ENCODE results near the gene TARS2. TPM values are rescaled to one million over a fixed set of nuclear protein-coding genes. Genes with fewer than 3 reads are reported as not detected.

TARS2 gene
- polyA plus RNA-seq, 2 donors = 14.1 to 26.7 TPM

DNA sequence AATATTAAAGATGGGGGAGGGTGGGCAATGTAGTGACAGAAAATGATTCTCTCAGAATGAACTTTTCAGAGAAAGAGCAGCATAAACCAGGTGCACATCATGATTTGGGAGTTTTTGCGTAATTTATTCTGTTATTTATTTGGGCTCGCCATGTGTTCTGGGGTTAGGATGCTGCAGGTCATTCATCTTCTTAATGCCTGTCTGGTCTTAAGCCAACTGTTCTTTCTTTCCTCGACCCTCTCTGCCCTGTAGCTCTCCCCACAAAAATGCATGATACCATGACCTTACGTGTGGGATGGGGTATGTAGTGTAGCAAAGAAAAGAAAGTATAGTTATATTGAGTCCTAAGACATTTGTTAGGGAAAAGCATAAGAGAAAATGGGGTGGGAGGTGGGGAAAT, 12.3 kb upstream of the TARS2 start:
- WGBS, 2 donors = 72 to 74% methylated on average over 4 of the region's 4 CpGs

GRCh38 chr1:150476754-150477153, 10.5 kb upstream of the TARS2 start:
- Histone ChIP-seq H3K4me3 (ENCODE audit: low read depth in 1 of 2, low read length in 2 of 2) (no peak overlapping the region), H3K36me3 (ENCODE audit: control insufficient read depth in 2 of 2, insufficient read depth in 2 of 2, low read length in 1 of 2) (peaks cover 12 to 13% of the 10 kb centered on the region in 2 donors), H3K4me1 (ENCODE audit: control insufficient read depth in 2 of 2, insufficient read depth in 2 of 2, low read length in 1 of 2) (no peaks in the 10 kb centered on the region), H3K9me3 (ENCODE audit: control insufficient read depth in 2 of 2, insufficient read depth in 1 of 2, low read depth in 1 of 2, low read length in 1 of 2) (peaks cover 0 to 3% of the 10 kb centered on the region in 2 donors), H3K27me3 (ENCODE audit: control insufficient read depth in 1 of 2, insufficient read depth in 2 of 2, low read length in 2 of 2) (no peaks in the 10 kb centered on the region), H3K27ac (ENCODE audit: low read depth in 2 of 2, low read length in 1 of 2) (peak overlapping the region; percentile 58 to 91)
- WGBS, 2 donors = 65 to 71% methylated on average over 3 of the region's 3 CpGs

More for the DNA sequence above, 12.3 kb upstream of the TARS2 start:
- Histone ChIP-seq H3K4me1 (ENCODE audit: control insufficient read depth in 2 of 2, insufficient read depth in 2 of 2, low read length in 1 of 2) (no peaks in the 10 kb centered on the region), H3K4me3 (ENCODE audit: low read depth in 1 of 2, low read length in 2 of 2) (no peak overlapping the region), H3K27me3 (ENCODE audit: control insufficient read depth in 1 of 2, insufficient read depth in 2 of 2, low read length in 2 of 2) (no peaks in the 10 kb centered on the region), H3K36me3 (ENCODE audit: control insufficient read depth in 2 of 2, insufficient read depth in 2 of 2, low read length in 1 of 2) (peaks cover 22 to 23% of the 10 kb centered on the region in 2 donors), H3K27ac (ENCODE audit: low read depth in 2 of 2, low read length in 1 of 2) (no peak overlapping the region), H3K9me3 (ENCODE audit: control insufficient read depth in 2 of 2, insufficient read depth in 1 of 2, low read depth in 1 of 2, low read length in 1 of 2) (peaks cover 0 to 3% of the 10 kb centered on the region in 2 donors)

- Histone ChIP-seq H3K27ac (ENCODE audit: low read depth in 2 of 2, low read length in 1 of 2) (peak overlapping the region; percentile 58 to 91), H3K4me3 (ENCODE audit: low read depth in 1 of 2, low read length in 2 of 2) (no peak overlapping the region), H3K27me3 (ENCODE audit: control insufficient read depth in 1 of 2, insufficient read depth in 2 of 2, low read length in 2 of 2) (no peaks in the 10 kb centered on the region), H3K36me3 (ENCODE audit: control insufficient read depth in 2 of 2, insufficient read depth in 2 of 2, low read length in 1 of 2) (peaks cover 6 to 7% of the 10 kb centered on the region in 2 donors), H3K4me1 (ENCODE audit: control insufficient read depth in 2 of 2, insufficient read depth in 2 of 2, low read length in 1 of 2) (no peaks in the 10 kb centered on the region), H3K9me3 (ENCODE audit: control insufficient read depth in 2 of 2, insufficient read depth in 1 of 2, low read depth in 1 of 2, low read length in 1 of 2) (peaks cover 0 to 3% of the 10 kb centered on the region in 2 donors)
- WGBS, 2 donors = 39 to 61% methylated on average over 1 of the region's 1 CpG
These were observed 9.9 kb upstream of the TARS2 start for GRCh38 chr1:150477320-150477719.

DNA sequence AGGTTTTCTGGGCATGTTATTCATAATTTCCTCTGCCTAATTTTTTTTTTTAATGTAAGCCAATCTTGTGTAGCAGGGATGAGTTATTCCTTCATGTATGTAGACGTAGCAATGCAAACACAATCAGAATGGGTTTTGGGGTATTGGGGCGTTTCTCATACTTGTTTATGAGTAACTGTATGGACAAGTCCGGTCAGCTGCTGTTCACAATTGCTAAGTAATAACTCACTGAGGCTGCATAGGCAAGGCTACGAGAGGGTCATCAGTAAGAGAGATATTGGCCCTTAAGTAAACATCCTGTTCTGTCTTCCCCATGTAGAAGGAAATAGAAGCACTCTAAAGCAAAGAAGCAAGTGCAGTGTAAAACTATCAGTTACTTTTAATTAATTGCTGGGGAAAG, 9.5 kb upstream of the TARS2 start:
- H3K27ac ChIP-seq (ENCODE audit: low read depth in 2 of 2, low read length in 1 of 2) = peak overlapping the region in 1 of 2 donors; percentile 87
- 29 to 36% methylated on average over 4 of the region's 4 CpGs for WGBS, 2 donors

GRCh38 chr1:150479370-150479769, 7.8 kb upstream of the TARS2 start:
- WGBS, 2 donors = 72 to 73% methylated on average over 4 of the region's 4 CpGs
- no peaks in the 10 kb centered on the region for H3K4me1 ChIP-seq (ENCODE audit: control insufficient read depth in 2 of 2, insufficient read depth in 2 of 2, low read length in 1 of 2)
- H3K27me3 ChIP-seq (ENCODE audit: control insufficient read depth in 1 of 2, insufficient read depth in 2 of 2, low read length in 2 of 2) = no peaks in the 10 kb centered on the region
- peak overlapping the region; percentile 3 to 33 for H3K27ac ChIP-seq (ENCODE audit: low read depth in 2 of 2, low read length in 1 of 2)
- H3K4me3 ChIP-seq (ENCODE audit: low read depth in 1 of 2, low read length in 2 of 2) = no peak overlapping the region
- no peaks in the 10 kb centered on the region for H3K36me3 ChIP-seq (ENCODE audit: control insufficient read depth in 2 of 2, insufficient read depth in 2 of 2, low read length in 1 of 2)
- H3K9me3 ChIP-seq (ENCODE audit: control insufficient read depth in 2 of 2, insufficient read depth in 1 of 2, low read depth in 1 of 2, low read length in 1 of 2) = no peaks in the 10 kb centered on the region

More for the DNA sequence above, 9.5 kb upstream of the TARS2 start:
- Histone ChIP-seq H3K36me3 (ENCODE audit: control insufficient read depth in 2 of 2, insufficient read depth in 2 of 2, low read length in 1 of 2) (peaks cover 2 to 4% of the 10 kb centered on the region in 2 donors), H3K27me3 (ENCODE audit: control insufficient read depth in 1 of 2, insufficient read depth in 2 of 2, low read length in 2 of 2) (no peaks in the 10 kb centered on the region), H3K4me1 (ENCODE audit: control insufficient read depth in 2 of 2, insufficient read depth in 2 of 2, low read length in 1 of 2) (no peaks in the 10 kb centered on the region), H3K4me3 (ENCODE audit: low read depth in 1 of 2, low read length in 2 of 2) (no peak overlapping the region), H3K9me3 (ENCODE audit: control insufficient read depth in 2 of 2, insufficient read depth in 1 of 2, low read depth in 1 of 2, low read length in 1 of 2) (peaks cover 0 to 2% of the 10 kb centered on the region in 2 donors)

DNA sequence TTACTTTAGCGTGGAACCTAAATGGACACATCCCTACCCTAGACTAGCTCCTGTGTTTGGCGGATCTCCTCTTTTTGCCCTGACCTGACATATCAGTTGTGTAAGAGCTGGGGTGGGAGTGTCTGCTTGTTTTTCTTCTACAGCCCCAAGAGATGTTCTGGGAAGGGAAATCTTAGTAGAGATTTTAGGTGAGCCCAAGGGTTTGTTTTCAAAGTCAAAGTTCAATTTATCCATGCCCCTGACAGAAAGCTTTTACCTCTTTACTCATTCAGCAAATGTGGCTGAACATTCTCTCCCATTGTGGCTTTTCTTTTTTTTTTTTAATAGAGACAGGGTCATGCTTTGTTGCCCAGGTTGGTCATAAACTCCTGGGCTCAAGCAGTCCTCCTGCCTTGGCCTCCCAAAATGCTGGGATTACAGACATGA, 7.3 kb upstream of the TARS2 start:
- Histone ChIP-seq H3K27ac (ENCODE audit: low read depth in 2 of 2, low read length in 1 of 2) (no peak overlapping the region), H3K27me3 (ENCODE audit: control insufficient read depth in 1 of 2, insufficient read depth in 2 of 2, low read length in 2 of 2) (no peaks in the 10 kb centered on the region)
- WGBS, 2 donors = 48 to 51% methylated on average over 2 of the region's 2 CpGs

DNA sequence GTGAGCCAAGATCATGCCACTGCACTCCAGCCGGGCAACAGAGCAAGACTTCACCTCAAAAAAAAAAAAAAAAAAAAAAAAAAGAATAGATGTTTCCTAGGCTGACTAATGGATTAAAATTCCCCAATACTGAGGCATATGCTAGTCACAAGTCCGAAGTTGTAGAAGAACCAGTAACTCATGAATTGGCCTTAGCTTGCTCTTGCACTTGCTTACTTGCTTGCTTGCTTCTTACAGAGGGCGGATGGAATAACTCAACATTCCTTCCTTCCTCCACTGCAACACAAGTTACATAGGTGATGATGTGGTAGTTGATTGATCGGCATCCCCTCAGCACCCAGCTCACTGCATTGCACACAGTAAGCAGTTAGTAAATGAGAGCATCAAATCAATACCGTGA, 2.8 kb upstream of the TARS2 start:
- Histone ChIP-seq H3K9me3 (ENCODE audit: control insufficient read depth in 2 of 2, insufficient read depth in 1 of 2, low read depth in 1 of 2, low read length in 1 of 2) (no peaks in the 10 kb centered on the region), H3K4me3 (ENCODE audit: low read depth in 1 of 2, low read length in 2 of 2) (peak overlapping the region in 1 of 2 donors; percentile 15), H3K36me3 (ENCODE audit: control insufficient read depth in 2 of 2, insufficient read depth in 2 of 2, low read length in 1 of 2) (no peaks in the 10 kb centered on the region), H3K27me3 (ENCODE audit: control insufficient read depth in 1 of 2, insufficient read depth in 2 of 2, low read length in 2 of 2) (no peaks in the 10 kb centered on the region), H3K4me1 (ENCODE audit: control insufficient read depth in 2 of 2, insufficient read depth in 2 of 2, low read length in 1 of 2) (no peaks in the 10 kb centered on the region), H3K27ac (ENCODE audit: low read depth in 2 of 2, low read length in 1 of 2) (peak overlapping the region; percentile 57 to 81)
- 70 to 72% methylated on average over 5 of the region's 5 CpGs for WGBS, 2 donors

More for the DNA sequence above, 7.3 kb upstream of the TARS2 start:
- no peaks in the 10 kb centered on the region for H3K9me3 ChIP-seq (ENCODE audit: control insufficient read depth in 2 of 2, insufficient read depth in 1 of 2, low read depth in 1 of 2, low read length in 1 of 2)
- no peaks in the 10 kb centered on the region for H3K36me3 ChIP-seq (ENCODE audit: control insufficient read depth in 2 of 2, insufficient read depth in 2 of 2, low read length in 1 of 2)
- no peak overlapping the region for H3K4me3 ChIP-seq (ENCODE audit: low read depth in 1 of 2, low read length in 2 of 2)
- H3K4me1 ChIP-seq (ENCODE audit: control insufficient read depth in 2 of 2, insufficient read depth in 2 of 2, low read length in 1 of 2) = no peaks in the 10 kb centered on the region

- H3K27ac ChIP-seq (ENCODE audit: low read depth in 2 of 2, low read length in 1 of 2) = peak overlapping the region; percentile 57 to 81
- WGBS, 2 donors = 14 to 16% methylated on average over 2 of the region's 2 CpGs
- H3K9me3 ChIP-seq (ENCODE audit: control insufficient read depth in 2 of 2, insufficient read depth in 1 of 2, low read depth in 1 of 2, low read length in 1 of 2) = no peaks in the 10 kb centered on the region
- peak overlapping the region in 1 of 2 donors; percentile 15 for H3K4me3 ChIP-seq (ENCODE audit: low read depth in 1 of 2, low read length in 2 of 2)
- no peaks in the 10 kb centered on the region for H3K4me1 ChIP-seq (ENCODE audit: control insufficient read depth in 2 of 2, insufficient read depth in 2 of 2, low read length in 1 of 2)
- H3K36me3 ChIP-seq (ENCODE audit: control insufficient read depth in 2 of 2, insufficient read depth in 2 of 2, low read length in 1 of 2) = no peaks in the 10 kb centered on the region
- H3K27me3 ChIP-seq (ENCODE audit: control insufficient read depth in 1 of 2, insufficient read depth in 2 of 2, low read length in 2 of 2) = no peaks in the 10 kb centered on the region
These were observed 2.4 kb upstream of the TARS2 start for GRCh38 chr1:150484861-150485260.

DNA sequence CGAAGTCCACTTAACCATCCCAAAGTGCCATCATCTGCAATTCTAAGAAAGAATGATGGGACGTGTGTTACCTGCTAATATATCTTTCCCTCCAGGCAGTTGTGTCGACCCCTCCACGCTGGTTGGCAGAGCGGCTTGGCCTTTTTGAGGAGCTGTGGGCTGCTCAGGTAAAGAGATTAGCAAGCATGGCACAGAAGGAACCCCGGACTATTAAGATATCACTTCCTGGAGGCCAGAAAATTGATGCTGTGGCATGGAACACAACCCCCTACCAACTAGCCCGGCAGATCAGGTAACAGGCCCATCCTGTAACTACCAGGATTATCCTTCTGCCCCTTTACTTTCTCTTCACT, 520 bp downstream of the TARS2 start:
- WGBS, 2 donors = 2 to 3% methylated on average over 7 of the region's 7 CpGs
- Histone ChIP-seq H3K4me1 (ENCODE audit: control insufficient read depth in 2 of 2, insufficient read depth in 2 of 2, low read length in 1 of 2) (no peaks in the 10 kb centered on the region), H3K27ac (ENCODE audit: low read depth in 2 of 2, low read length in 1 of 2) (peak overlapping the region; percentile 14 to 91), H3K36me3 (ENCODE audit: control insufficient read depth in 2 of 2, insufficient read depth in 2 of 2, low read length in 1 of 2) (peaks cover 6 to 11% of the 10 kb centered on the region in 2 donors), H3K27me3 (ENCODE audit: control insufficient read depth in 1 of 2, insufficient read depth in 2 of 2, low read length in 2 of 2) (no peaks in the 10 kb centered on the region), H3K4me3 (ENCODE audit: low read depth in 1 of 2, low read length in 2 of 2) (peak overlapping the region; percentile 56 to 86), H3K9me3 (ENCODE audit: control insufficient read depth in 2 of 2, insufficient read depth in 1 of 2, low read depth in 1 of 2, low read length in 1 of 2) (no peaks in the 10 kb centered on the region)

GRCh38 chr1:150493175-150493574, 6.0 kb downstream of the TARS2 start:
- H3K27me3 ChIP-seq (ENCODE audit: control insufficient read depth in 1 of 2, insufficient read depth in 2 of 2, low read length in 2 of 2) = no peaks in the 10 kb centered on the region
- H3K4me1 ChIP-seq (ENCODE audit: control insufficient read depth in 2 of 2, insufficient read depth in 2 of 2, low read length in 1 of 2) = no peaks in the 10 kb centered on the region
- H3K27ac ChIP-seq (ENCODE audit: low read depth in 2 of 2, low read length in 1 of 2) = peak overlapping the region; percentile 42 to 60
- peaks cover 16 to 22% of the 10 kb centered on the region in 2 donors for H3K36me3 ChIP-seq (ENCODE audit: control insufficient read depth in 2 of 2, insufficient read depth in 2 of 2, low read length in 1 of 2)
- H3K9me3 ChIP-seq (ENCODE audit: control insufficient read depth in 2 of 2, insufficient read depth in 1 of 2, low read depth in 1 of 2, low read length in 1 of 2) = no peaks in the 10 kb centered on the region
- 83 to 88% methylated on average over 8 of the region's 8 CpGs for WGBS, 2 donors
- no peak overlapping the region for H3K4me3 ChIP-seq (ENCODE audit: low read depth in 1 of 2, low read length in 2 of 2)
